Measurements from ENCODE around the gene ARHGAP6. TPM values are rescaled to one million over a fixed set of nuclear protein-coding genes. Genes with fewer than 3 reads are reported as not detected.

Gene ARHGAP6
- total and polyA plus RNA-seq, 4 donors: 3.8 to 5.8 (median 4.2) TPM

DNA sequence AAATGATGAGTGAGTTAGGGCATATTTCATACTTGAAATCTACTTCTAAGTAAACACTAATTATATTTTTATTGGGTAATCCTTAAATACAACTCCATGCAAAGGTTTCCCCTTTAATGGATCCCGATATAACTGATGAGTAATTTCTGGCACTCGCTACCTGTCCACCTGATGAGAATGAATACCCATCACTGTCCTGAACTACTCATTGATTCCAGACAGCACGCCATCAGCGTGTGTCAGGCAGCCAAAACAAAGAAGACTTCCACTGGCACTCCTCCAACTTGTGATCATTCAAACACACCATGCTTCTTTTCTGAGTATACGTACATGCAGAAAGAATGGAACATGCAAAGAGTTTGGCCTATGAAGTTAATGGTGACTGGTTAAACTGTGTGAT lies 485.1 kb downstream of the ARHGAP6 start:
- DNase-seq (ENCODE audit: low read depth in 4 of 6, low spot score in 6 of 6): peak in 2 of 6 donors; percentile 33 to 42
- WGBS (ENCODE audit: insufficient coverage): 58% methylated on average over 2 of the region's 5 CpGs

DNA sequence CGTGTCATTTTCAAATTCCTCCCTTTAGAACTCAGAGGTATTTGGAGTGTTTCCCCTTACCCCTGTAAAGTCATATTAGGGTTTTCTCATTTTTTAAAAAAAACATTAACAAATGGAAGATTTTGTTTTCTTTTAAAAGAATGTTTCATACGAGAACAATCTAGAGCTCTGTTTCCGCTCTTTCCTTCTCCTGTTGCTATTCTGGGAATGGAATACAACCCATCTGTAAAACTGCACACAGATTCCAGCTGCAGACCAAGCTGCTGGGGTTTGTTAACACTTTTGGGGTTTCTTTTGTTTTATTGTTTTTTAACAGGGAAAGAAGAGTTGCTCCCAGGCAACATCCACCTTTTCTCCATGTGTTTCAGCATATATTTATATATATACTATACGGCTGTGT lies 493.3 kb downstream of the ARHGAP6 start:
- H3K9me3 ChIP-seq (ENCODE audit: control insufficient read depth, insufficient read depth, low read length): no peaks in the 10 kb centered on the region
- DNase-seq (ENCODE audit: low read depth in 4 of 6, low spot score in 6 of 6): no peak
- WGBS (ENCODE audit: insufficient coverage): no CpG with 5 or more reads among the region's 4 CpGs
- H3K36me3 ChIP-seq (ENCODE audit: control insufficient read depth, insufficient read depth, low read length): no peaks in the 10 kb centered on the region
- H3K4me1 ChIP-seq (ENCODE audit: control insufficient read depth, insufficient read depth, low read length): no peaks in the 10 kb centered on the region
- H3K27me3 ChIP-seq (ENCODE audit: control insufficient read depth, insufficient read depth, low read length): peaks cover 2% of the 10 kb centered on the region
- no peak overlapping the region for H3K27ac ChIP-seq (ENCODE audit: low read depth, low read length)
- no peak overlapping the region for H3K4me3 ChIP-seq (ENCODE audit: low read depth, low read length)

More for the DNA sequence above, 485.1 kb downstream of the ARHGAP6 start:
- H3K4me3 ChIP-seq (ENCODE audit: low read depth, low read length): no peak overlapping the region
- H3K36me3 ChIP-seq (ENCODE audit: control insufficient read depth, insufficient read depth, low read length): no peaks in the 10 kb centered on the region
- H3K4me1 ChIP-seq (ENCODE audit: control insufficient read depth, insufficient read depth, low read length): no peaks in the 10 kb centered on the region
- no peaks in the 10 kb centered on the region for H3K9me3 ChIP-seq (ENCODE audit: control insufficient read depth, insufficient read depth, low read length)
- no peak overlapping the region for H3K27ac ChIP-seq (ENCODE audit: low read depth, low read length)
- peaks cover 3% of the 10 kb centered on the region for H3K27me3 ChIP-seq (ENCODE audit: control insufficient read depth, insufficient read depth, low read length)

DNA sequence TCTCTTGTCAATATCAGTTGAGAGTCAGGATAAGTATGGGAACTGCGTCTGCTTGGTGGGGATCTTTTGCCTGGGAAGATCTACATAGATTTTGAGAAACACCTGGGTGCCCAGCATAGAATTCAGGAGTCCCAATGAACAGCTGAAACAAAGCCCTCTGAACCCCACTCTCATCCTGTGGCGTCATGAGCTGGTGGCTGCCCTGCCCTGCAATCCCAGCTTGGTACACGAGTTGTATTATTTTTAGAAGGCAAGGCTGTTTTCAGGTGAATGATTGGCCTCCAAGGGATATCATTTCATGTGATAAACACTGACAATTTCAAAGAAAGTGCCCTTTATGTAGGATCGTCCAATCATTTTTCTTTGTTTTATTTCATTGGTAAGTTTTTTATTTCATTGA lies 493.8 kb downstream of the ARHGAP6 start:
- Histone ChIP-seq H3K36me3 (ENCODE audit: control insufficient read depth, insufficient read depth, low read length) (no peaks in the 10 kb centered on the region), H3K27me3 (ENCODE audit: control insufficient read depth, insufficient read depth, low read length) (peaks cover 2% of the 10 kb centered on the region), H3K4me1 (ENCODE audit: control insufficient read depth, insufficient read depth, low read length) (no peaks in the 10 kb centered on the region), H3K27ac (ENCODE audit: low read depth, low read length) (no peak overlapping the region), H3K9me3 (ENCODE audit: control insufficient read depth, insufficient read depth, low read length) (no peaks in the 10 kb centered on the region), H3K4me3 (ENCODE audit: low read depth, low read length) (no peak overlapping the region)
- 76% methylated on average over 2 of the region's 4 CpGs for WGBS (ENCODE audit: insufficient coverage)
- DNase-seq (ENCODE audit: low read depth in 4 of 6, low spot score in 6 of 6): no peak

DNA sequence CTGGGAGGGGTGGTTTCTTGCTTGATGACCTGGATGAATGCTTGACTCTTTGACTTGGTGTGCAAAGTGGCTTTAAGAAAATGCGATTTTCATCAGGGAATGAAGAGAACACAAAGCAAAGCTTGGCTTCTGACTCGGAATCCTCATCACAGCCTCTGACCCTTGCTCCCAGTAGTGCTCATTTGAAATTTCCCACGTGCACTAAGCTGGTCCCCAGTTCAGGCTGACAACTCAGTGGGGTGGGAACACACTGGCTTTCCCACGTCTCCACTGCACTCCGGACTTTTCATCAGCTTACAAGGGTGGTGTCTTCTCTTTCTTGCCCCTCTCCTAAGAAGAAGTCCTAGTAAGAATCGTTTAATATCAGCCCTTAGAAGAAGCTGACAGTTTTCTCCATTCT lies 501.3 kb downstream of the ARHGAP6 start:
- DNase-seq (ENCODE audit: low read depth in 4 of 6, low spot score in 6 of 6): no peak
- Histone ChIP-seq H3K4me3 (ENCODE audit: low read depth, low read length) (no peak overlapping the region), H3K4me1 (ENCODE audit: control insufficient read depth, insufficient read depth, low read length) (no peaks in the 10 kb centered on the region), H3K36me3 (ENCODE audit: control insufficient read depth, insufficient read depth, low read length) (no peaks in the 10 kb centered on the region), H3K9me3 (ENCODE audit: control insufficient read depth, insufficient read depth, low read length) (no peaks in the 10 kb centered on the region), H3K27ac (ENCODE audit: low read depth, low read length) (no peak overlapping the region), H3K27me3 (ENCODE audit: control insufficient read depth, insufficient read depth, low read length) (no peaks in the 10 kb centered on the region)
- WGBS (ENCODE audit: insufficient coverage): 47% methylated on average over 4 of the region's 6 CpGs

DNA sequence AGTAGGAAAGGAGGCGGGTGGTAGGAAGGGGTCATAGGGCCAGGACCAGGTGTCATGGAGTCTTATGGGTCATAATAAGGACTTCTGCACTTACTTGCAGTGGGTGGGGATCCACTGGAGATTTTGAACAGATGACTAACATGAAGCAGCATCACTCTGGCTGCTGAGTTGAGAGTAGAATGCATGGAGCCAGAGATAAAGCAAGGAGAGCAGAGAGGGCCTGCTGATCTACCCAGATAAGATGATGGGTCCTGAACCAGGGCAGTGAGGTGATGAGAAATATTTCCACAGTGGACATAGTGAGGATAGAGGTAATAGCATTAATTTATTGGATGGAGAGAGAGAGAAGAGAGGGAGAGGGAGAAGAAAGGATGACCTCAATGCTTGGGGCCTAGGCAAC lies 506.6 kb downstream of the ARHGAP6 start:
- WGBS (ENCODE audit: insufficient coverage): 82% methylated on average over 1 of the region's 1 CpG
- no peaks in the 10 kb centered on the region for H3K4me1 ChIP-seq (ENCODE audit: control insufficient read depth, insufficient read depth, low read length)
- H3K27ac ChIP-seq (ENCODE audit: low read depth, low read length): no peak overlapping the region
- DNase-seq (ENCODE audit: low read depth in 4 of 6, low spot score in 6 of 6): no peak
- H3K4me3 ChIP-seq (ENCODE audit: low read depth, low read length): no peak overlapping the region
- H3K27me3 ChIP-seq (ENCODE audit: control insufficient read depth, insufficient read depth, low read length): peaks cover 5% of the 10 kb centered on the region
- H3K36me3 ChIP-seq (ENCODE audit: control insufficient read depth, insufficient read depth, low read length): no peaks in the 10 kb centered on the region
- no peaks in the 10 kb centered on the region for H3K9me3 ChIP-seq (ENCODE audit: control insufficient read depth, insufficient read depth, low read length)

DNA sequence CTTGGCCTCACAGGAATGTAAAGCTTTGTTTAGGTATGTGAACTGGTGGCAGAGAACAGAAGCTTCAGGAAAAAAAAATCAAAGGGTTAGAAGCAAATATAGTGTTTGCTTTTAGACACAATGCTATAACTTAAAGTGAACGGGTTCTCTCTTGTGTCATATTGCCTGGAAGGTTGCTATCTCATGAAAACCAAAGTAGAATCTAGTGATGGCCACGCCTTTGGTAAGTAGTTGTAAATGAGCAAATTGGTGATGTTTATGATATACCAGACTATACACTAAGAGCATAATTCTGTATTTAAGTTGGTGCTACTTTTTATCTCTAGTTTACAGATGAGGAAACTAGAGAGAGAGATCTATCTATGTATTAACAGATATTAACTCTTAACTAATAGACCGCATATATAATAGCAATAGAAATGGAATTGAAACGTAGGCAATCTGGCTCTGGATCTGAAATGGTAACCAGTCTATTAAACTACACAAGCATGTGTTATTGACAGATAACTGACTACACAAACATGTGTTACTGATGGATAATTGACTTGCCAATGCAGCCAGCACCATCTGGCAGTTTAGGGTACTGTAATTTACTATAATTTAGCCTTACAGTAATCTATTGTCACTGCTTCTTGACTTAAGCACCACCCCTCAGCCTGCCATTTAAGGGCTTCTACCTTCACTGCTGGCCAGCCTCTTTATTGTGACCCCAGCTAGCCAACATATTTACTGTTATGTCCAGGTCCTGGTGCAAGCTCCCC lies 513.7 kb downstream of the ARHGAP6 start:
- WGBS (ENCODE audit: insufficient coverage): no CpG with 5 or more reads among the region's 4 CpGs

DNA sequence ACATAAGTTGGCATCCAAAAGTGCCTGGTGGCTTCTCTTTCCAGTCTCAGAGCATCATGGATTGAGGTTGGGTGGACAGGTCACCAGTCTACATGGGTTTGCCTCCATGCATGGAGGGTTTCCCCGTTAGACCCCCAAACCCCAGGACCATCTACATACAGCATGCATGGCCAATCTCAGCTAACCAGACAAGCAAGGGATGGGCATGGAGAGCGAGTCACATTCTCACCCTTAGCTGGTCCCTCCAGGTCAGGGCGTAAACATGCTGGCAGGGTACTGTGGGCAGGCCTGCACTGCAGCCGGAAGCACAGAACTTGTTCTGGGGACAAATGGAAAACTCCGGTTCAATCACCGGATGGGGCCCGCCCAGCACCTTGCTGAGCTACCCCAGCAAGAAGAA lies 517.3 kb downstream of the ARHGAP6 start:
- H3K27ac ChIP-seq (ENCODE audit: low read depth, low read length): no peak overlapping the region
- WGBS (ENCODE audit: insufficient coverage): 85% methylated on average over 7 of the region's 7 CpGs
- no peaks in the 10 kb centered on the region for H3K36me3 ChIP-seq (ENCODE audit: control insufficient read depth, insufficient read depth, low read length)
- peaks cover 5% of the 10 kb centered on the region for H3K4me1 ChIP-seq (ENCODE audit: control insufficient read depth, insufficient read depth, low read length)
- H3K27me3 ChIP-seq (ENCODE audit: control insufficient read depth, insufficient read depth, low read length): peaks cover 13% of the 10 kb centered on the region
- no peak for DNase-seq (ENCODE audit: low read depth in 4 of 6, low spot score in 6 of 6)
- no peaks in the 10 kb centered on the region for H3K9me3 ChIP-seq (ENCODE audit: control insufficient read depth, insufficient read depth, low read length)
- H3K4me3 ChIP-seq (ENCODE audit: low read depth, low read length): no peak overlapping the region

More for the DNA sequence above, 513.7 kb downstream of the ARHGAP6 start:
- H3K27me3 ChIP-seq (ENCODE audit: control insufficient read depth, insufficient read depth, low read length): peaks cover 2% of the 10 kb centered on the region
- H3K4me1 ChIP-seq (ENCODE audit: control insufficient read depth, insufficient read depth, low read length): no peaks in the 10 kb centered on the region
- H3K27ac ChIP-seq (ENCODE audit: low read depth, low read length): no peak overlapping the region
- H3K4me3 ChIP-seq (ENCODE audit: low read depth, low read length): no peak overlapping the region
- no peaks in the 10 kb centered on the region for H3K36me3 ChIP-seq (ENCODE audit: control insufficient read depth, insufficient read depth, low read length)
- peak in 1 of 6 donors; percentile 22 for DNase-seq (ENCODE audit: low read depth in 4 of 6, low spot score in 6 of 6)
- H3K9me3 ChIP-seq (ENCODE audit: control insufficient read depth, insufficient read depth, low read length): no peaks in the 10 kb centered on the region

DNA sequence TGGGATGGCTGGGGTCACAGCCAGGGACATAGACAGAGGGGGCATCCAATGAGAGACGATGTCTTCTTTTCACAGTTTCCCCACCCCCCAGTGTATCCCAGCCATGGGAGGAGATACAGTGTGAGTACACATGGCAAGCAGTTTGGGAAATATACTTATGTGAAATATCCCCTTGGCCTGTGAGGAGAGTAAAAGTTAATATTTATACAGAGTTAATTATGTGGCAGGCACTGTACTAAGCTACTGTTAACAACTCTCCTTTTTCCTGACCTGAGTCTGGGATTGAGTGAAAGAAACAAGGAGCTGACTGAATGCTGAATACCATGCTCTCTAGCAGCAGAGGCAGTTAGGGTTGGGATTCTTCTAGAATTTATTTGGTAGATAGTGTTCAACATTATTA lies 519.3 kb downstream of the ARHGAP6 start:
- H3K4me3 ChIP-seq (ENCODE audit: low read depth, low read length): no peak overlapping the region
- H3K27me3 ChIP-seq (ENCODE audit: control insufficient read depth, insufficient read depth, low read length): peaks cover 14% of the 10 kb centered on the region
- H3K36me3 ChIP-seq (ENCODE audit: control insufficient read depth, insufficient read depth, low read length): no peaks in the 10 kb centered on the region
- no peaks in the 10 kb centered on the region for H3K9me3 ChIP-seq (ENCODE audit: control insufficient read depth, insufficient read depth, low read length)
- no CpG with 5 or more reads among the region's 1 CpG for WGBS (ENCODE audit: insufficient coverage)
- no peak overlapping the region for H3K27ac ChIP-seq (ENCODE audit: low read depth, low read length)
- H3K4me1 ChIP-seq (ENCODE audit: control insufficient read depth, insufficient read depth, low read length): peaks cover 5% of the 10 kb centered on the region
- no peak for DNase-seq (ENCODE audit: low read depth in 4 of 6, low spot score in 6 of 6)

DNA sequence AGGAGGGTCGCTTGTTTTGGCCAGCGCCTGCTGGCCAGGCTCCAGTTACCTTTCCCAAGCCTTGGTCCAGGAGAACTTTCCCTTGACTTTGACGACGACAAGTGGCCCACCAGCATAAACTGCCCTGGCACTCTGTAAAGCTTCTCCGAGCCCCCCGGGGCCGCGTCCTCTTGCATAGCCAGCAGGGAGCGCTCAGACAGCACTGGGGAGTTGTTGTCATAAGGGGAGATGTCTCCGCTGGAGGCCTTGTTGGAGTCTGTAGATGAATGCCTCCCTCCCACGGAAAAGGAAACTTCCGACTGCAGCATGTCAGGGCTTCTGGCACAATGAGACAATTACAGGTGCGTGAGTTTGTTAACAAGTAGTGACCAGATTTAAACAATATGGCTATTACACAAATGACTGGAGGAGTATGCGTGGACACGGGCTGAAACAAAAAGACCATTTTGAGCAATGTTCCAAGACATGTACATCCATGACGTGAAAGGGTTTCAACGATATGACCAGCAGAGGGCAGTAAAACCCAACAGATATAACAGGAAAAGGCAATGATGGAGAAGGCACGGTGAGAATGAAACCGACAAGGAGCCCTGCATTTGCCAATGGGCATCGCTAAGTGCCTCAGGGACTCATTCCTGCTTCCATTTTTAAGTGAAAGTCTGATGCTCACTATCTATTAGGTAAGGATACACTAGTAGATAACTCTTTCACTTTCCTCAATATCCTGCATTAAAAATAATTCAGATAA lies 521.6 kb downstream of the ARHGAP6 start:
- peaks cover 14% of the 10 kb centered on the region for H3K27me3 ChIP-seq (ENCODE audit: control insufficient read depth, insufficient read depth, low read length)
- no peak overlapping the region for H3K4me3 ChIP-seq (ENCODE audit: low read depth, low read length)
- no peaks in the 10 kb centered on the region for H3K9me3 ChIP-seq (ENCODE audit: control insufficient read depth, insufficient read depth, low read length)
- no peak overlapping the region for H3K27ac ChIP-seq (ENCODE audit: low read depth, low read length)
- WGBS (ENCODE audit: insufficient coverage): 29% methylated on average over 14 of the region's 20 CpGs
- no peaks in the 10 kb centered on the region for H3K36me3 ChIP-seq (ENCODE audit: control insufficient read depth, insufficient read depth, low read length)
- peaks cover 7% of the 10 kb centered on the region for H3K4me1 ChIP-seq (ENCODE audit: control insufficient read depth, insufficient read depth, low read length)
- DNase-seq (ENCODE audit: low read depth in 4 of 6, low spot score in 6 of 6): peak; percentile 53 to 94 (median 68)

All from spinal cord (tissue), 10 donors.